ENCODE results near the gene CERS2. TPM values are rescaled to one million over a fixed set of nuclear protein-coding genes. Genes with fewer than 3 reads are reported as not detected.
A peak's percentile ranks its signal among the peaks of the same experiment; 100 is the strongest.

The CERS2 gene
- total and polyA plus RNA-seq, 10 of the 15 experiments (the other 5 are each of a cell fraction or from before 2014, with no cell fraction given), result 9.2 to 87.9 (median 50.8) TPM

GRCh38 chr1:150979092-150980056 is 4.7 kb upstream of the CERS2 start (continued):
- TF ChIP-seq BCL3 (IDR thresholded peaks at IDR 0.05; ENCODE audit: borderline replicate concordance, insufficient read depth, low read depth, low read length, poor library complexity, severe bottlenecking) (no peak), KAT2A (conservative IDR thresholded peaks at IDR 0.05; ENCODE audit: control insufficient read depth, low read depth, low read length) (no peak), SMARCA5 (IDR thresholded peaks at IDR 0.05) (peak; percentile 98), STAT1 (conservative IDR thresholded peaks at IDR 0.05) (0 out of 2 replicates have a peak, but pooled peaks have one; percentile 64), ZBTB40 (IDR thresholded peaks at IDR 0.05; ENCODE audit: borderline replicate concordance) (no peak), REST (IDR thresholded peaks at IDR 0.05; ENCODE audit: low read depth, low read length) (no peak), CEBPZ (IDR thresholded peaks at IDR 0.05; ENCODE audit: low read depth, low read length) (no peak), POLR2AphosphoS5 (IDR thresholded peaks at IDR 0.05; ENCODE audit: low read length) (no peak), STAT3 (IDR thresholded peaks at IDR 0.05; ENCODE audit: low read depth, low read length) (no peak), SKIL (IDR thresholded peaks at IDR 0.05; ENCODE audit: low read depth, poor library complexity, severe bottlenecking) (peak; percentile 46), TCF12 (IDR thresholded peaks at IDR 0.05; ENCODE audit: low read depth, low read length) (no peak), MXI1 (IDR thresholded peaks at IDR 0.05; ENCODE audit: low read depth, low read length) (no peak; the same call in 1 of the 2 replicates)

All from GM12878 (cell line).